ENCODE results near the gene MOB2. TPM values are rescaled to one million over a fixed set of nuclear protein-coding genes. Genes with fewer than 3 reads are reported as not detected.

Gene MOB2
- total RNA-seq, 1 donor from 2014 or later: 95.4 TPM

GRCh38 chr11:1469911-1470680 is 16.5 kb downstream of the MOB2 start:
- DNase-seq (ENCODE audit: low spot score in 2 of 2): no peak
- H3K27ac ChIP-seq: no peak overlapping the region
- intact Hi-C loops (cut with DNase I): no loop called here

GRCh38 chr11:1469287-1469910 is 17.2 kb downstream of the MOB2 start:
- TF ChIP-seq, protein P1, sequence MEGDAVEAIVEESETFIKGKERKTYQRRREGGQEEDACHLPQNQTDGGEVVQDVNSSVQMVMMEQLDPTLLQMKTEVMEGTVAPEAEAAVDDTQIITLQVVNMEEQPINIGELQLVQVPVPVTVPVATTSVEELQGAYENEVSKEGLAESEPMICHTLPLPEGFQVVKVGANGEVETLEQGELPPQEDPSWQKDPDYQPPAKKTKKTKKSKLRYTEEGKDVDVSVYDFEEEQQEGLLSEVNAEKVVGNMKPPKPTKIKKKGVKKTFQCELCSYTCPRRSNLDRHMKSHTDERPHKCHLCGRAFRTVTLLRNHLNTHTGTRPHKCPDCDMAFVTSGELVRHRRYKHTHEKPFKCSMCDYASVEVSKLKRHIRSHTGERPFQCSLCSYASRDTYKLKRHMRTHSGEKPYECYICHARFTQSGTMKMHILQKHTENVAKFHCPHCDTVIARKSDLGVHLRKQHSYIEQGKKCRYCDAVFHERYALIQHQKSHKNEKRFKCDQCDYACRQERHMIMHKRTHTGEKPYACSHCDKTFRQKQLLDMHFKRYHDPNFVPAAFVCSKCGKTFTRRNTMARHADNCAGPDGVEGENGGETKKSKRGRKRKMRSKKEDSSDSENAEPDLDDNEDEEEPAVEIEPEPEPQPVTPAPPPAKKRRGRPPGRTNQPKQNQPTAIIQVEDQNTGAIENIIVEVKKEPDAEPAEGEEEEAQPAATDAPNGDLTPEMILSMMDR (IDR thresholded peaks at IDR 0.05): no peak
- H3K4me3 ChIP-seq: no peak overlapping the region
- H3K36me3 ChIP-seq: peaks cover 63 to 71% of the 10 kb centered on the region in 2 donors
- no peak for DNase-seq (ENCODE audit: low spot score in 2 of 2)
- no peaks in the 10 kb centered on the region for H3K4me1 ChIP-seq
- no peaks in the 10 kb centered on the region for H3K9me3 ChIP-seq
- H3K27me3 ChIP-seq: no peaks in the 10 kb centered on the region
- peak overlapping the region in 1 of 2 donors; percentile 49 for H3K27ac ChIP-seq
- intact Hi-C loops (cut with DNase I): no loop called here

More at GRCh38 chr11:1469911-1470680, 16.5 kb downstream of the MOB2 start:
- H3K36me3 ChIP-seq: peaks cover 69 to 76% of the 10 kb centered on the region in 2 donors
- no peak overlapping the region for H3K4me3 ChIP-seq
- no peaks in the 10 kb centered on the region for H3K4me1 ChIP-seq
- TF ChIP-seq, protein P1 (IDR thresholded peaks at IDR 0.05): no peak
- H3K27me3 ChIP-seq: no peaks in the 10 kb centered on the region
- no peaks in the 10 kb centered on the region for H3K9me3 ChIP-seq

DNA sequence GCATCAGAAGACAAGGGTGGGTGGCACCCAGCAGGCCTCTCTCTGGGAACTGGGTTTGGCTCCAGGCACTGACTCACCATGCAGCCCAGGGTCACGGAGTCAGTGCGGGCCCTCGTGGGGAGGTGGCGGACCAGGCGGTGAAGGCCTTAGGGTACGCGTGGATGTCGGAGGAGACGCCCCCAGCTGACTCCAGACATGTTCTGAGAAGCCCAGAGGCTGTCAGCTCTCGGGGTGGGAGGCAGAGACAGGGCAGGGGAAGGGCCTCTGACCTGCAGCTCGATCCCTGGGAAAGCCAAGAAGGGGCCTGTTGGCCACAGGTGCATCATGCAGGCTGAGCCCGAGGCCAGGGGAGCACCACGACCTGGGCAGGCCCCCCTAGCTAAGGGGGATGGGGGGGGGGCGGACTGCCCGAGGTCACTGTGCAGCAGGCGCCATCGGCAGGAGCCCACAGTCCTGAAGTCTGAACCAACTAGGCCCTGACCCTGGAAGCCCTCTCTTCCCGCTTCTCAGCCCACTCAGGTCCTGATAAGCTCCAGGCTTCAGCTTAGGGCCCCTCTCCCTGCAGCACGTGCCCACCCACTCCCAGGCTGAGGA is 18.0 kb downstream of the MOB2 start:
- H3K4me3 ChIP-seq: no peak overlapping the region
- TF ChIP-seq, protein P1 (IDR thresholded peaks at IDR 0.05): no peak
- no peaks in the 10 kb centered on the region for H3K27me3 ChIP-seq
- no peaks in the 10 kb centered on the region for H3K4me1 ChIP-seq
- no peaks in the 10 kb centered on the region for H3K9me3 ChIP-seq
- DNase-seq (ENCODE audit: low spot score in 2 of 2): no peak
- H3K27ac ChIP-seq: peak overlapping the region in 1 of 2 donors; percentile 49
- intact Hi-C loops (cut with DNase I): no loop called here
- peaks cover 54 to 63% of the 10 kb centered on the region in 2 donors for H3K36me3 ChIP-seq

DNA sequence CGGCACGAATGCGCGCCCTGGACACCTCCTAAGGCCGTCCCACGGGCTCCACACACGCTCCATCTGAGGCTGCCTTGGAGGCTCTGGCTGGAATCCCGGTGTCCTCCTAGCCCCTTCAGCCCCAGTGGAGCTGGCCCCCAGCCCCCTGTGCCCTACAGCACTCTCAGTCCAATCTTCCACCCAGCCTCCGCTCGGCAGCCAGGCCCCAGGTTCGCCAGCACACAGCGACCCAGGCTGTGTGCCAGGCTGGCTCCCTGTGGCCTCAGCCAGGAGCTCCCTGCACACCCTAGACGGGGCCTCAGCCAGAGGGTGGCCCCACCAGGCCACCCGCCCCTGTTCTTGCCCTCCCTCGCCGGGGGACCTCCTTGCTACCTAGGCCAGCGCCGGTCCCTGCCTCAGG is 18.6 kb downstream of the MOB2 start:
- H3K9me3 ChIP-seq: no peaks in the 10 kb centered on the region
- H3K4me1 ChIP-seq: no peaks in the 10 kb centered on the region
- TF ChIP-seq, protein P1 (IDR thresholded peaks at IDR 0.05): no peak
- H3K27me3 ChIP-seq: no peaks in the 10 kb centered on the region
- intact Hi-C loops (cut with DNase I): no loop called here
- peak overlapping the region in 1 of 2 donors; percentile 49 for H3K27ac ChIP-seq
- H3K4me3 ChIP-seq: no peak overlapping the region
- no peak for DNase-seq (ENCODE audit: low spot score in 2 of 2)
- H3K36me3 ChIP-seq: peaks cover 49 to 57% of the 10 kb centered on the region in 2 donors

DNA sequence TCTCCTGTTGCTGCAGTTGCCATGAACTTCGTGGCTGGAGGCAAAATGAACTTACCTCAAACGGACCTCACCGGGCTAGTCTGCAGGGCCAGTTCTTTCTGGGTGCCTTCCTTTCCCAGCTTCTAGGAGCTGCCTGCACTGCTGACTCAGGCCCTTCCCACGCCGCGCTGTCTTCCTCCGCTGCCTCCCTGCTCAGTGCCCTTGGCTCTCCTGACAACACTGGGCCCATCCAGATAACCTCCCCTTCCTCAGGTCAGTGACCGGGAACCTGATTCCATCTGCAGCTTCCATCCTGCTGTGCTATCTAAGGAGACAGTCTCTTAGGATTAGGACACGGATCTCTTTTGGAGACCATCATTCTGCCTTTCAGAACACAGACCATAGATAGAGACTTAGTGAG is 19.3 kb downstream of the MOB2 start:
- TF ChIP-seq, protein P1 (IDR thresholded peaks at IDR 0.05): no peak
- no peak overlapping the region for H3K4me3 ChIP-seq
- peaks cover 43 to 50% of the 10 kb centered on the region in 2 donors for H3K36me3 ChIP-seq
- no peak for DNase-seq (ENCODE audit: low spot score in 2 of 2)
- H3K9me3 ChIP-seq: no peaks in the 10 kb centered on the region
- intact Hi-C loops (cut with DNase I): no loop called here
- no peaks in the 10 kb centered on the region for H3K4me1 ChIP-seq
- no peak overlapping the region for H3K27ac ChIP-seq
- H3K27me3 ChIP-seq: no peaks in the 10 kb centered on the region

Measured in ascending aorta (tissue), 2 donors.